Skeletal muscle satellite cell (primary cell): ENCODE data around the gene CDH23.

Experiments used
- H3K27me3 ChIP-seq: 2 replicates; pipeline ENCODE4 v1.7.0; 2013; ENCODE audit warnings: low read length; ENCODE audit not compliant: control insufficient read depth, insufficient read depth
- H3K36me3 ChIP-seq: 2 replicates; pipeline ENCODE4 v1.7.0; 2013; ENCODE audit warnings: mild to moderate bottlenecking, control low read depth, low read length; ENCODE audit not compliant: insufficient read depth
- H3K4me1 ChIP-seq: 2 replicates; pipeline ENCODE4 v1.7.0; 2013; ENCODE audit warnings: low read length; ENCODE audit not compliant: control insufficient read depth, insufficient read depth
- H3K4me2 ChIP-seq: 2 replicates; pipeline ENCODE4 v1.7.0; 2013; ENCODE audit warnings: mild to moderate bottlenecking, low read length
- H3K4me3 ChIP-seq: 2 replicates; pipeline ENCODE4 v1.7.0; 2013; ENCODE audit warnings: low read length
- H3K9ac ChIP-seq: 2 replicates; pipeline ENCODE4 v1.7.0; 2013; ENCODE audit warnings: mild to moderate bottlenecking, low read depth, low read length, moderate library complexity
- H3K9me3 ChIP-seq: replicated peaks from 2 replicates; pipeline ENCODE4 v1.7.0; 2013; ENCODE audit warnings: mild to moderate bottlenecking, control low read depth, low read length

Gene CDH23

GRCh38 chr10:71622154-71622526, 225.4 kb downstream of the CDH23 start:
- no peaks in the 10 kb centered on the region for H3K36me3 ChIP-seq
- no peak overlapping the region for H3K9ac ChIP-seq
- peaks cover 27% of the 10 kb centered on the region for H3K27me3 ChIP-seq

GRCh38 chr10:71622616-71623015, 225.9 kb downstream of the CDH23 start:
- H3K9me3 ChIP-seq = no peaks in the 10 kb centered on the region
- no peak overlapping the region for H3K9ac ChIP-seq
- peak overlapping the region; percentile 21 for H3K4me3 ChIP-seq
- peaks cover 24% of the 10 kb centered on the region for H3K4me1 ChIP-seq
- peak overlapping the region; percentile 44 for H3K4me2 ChIP-seq
- H3K36me3 ChIP-seq = no peaks in the 10 kb centered on the region
- H3K27me3 ChIP-seq = peaks cover 31% of the 10 kb centered on the region

More at GRCh38 chr10:71622154-71622526, 225.4 kb downstream of the CDH23 start:
- Histone ChIP-seq H3K9me3 (no peaks in the 10 kb centered on the region), H3K4me1 (peaks cover 24% of the 10 kb centered on the region), H3K4me3 (peak overlapping the region; percentile 21), H3K4me2 (peak overlapping the region; percentile 44)

DNA sequence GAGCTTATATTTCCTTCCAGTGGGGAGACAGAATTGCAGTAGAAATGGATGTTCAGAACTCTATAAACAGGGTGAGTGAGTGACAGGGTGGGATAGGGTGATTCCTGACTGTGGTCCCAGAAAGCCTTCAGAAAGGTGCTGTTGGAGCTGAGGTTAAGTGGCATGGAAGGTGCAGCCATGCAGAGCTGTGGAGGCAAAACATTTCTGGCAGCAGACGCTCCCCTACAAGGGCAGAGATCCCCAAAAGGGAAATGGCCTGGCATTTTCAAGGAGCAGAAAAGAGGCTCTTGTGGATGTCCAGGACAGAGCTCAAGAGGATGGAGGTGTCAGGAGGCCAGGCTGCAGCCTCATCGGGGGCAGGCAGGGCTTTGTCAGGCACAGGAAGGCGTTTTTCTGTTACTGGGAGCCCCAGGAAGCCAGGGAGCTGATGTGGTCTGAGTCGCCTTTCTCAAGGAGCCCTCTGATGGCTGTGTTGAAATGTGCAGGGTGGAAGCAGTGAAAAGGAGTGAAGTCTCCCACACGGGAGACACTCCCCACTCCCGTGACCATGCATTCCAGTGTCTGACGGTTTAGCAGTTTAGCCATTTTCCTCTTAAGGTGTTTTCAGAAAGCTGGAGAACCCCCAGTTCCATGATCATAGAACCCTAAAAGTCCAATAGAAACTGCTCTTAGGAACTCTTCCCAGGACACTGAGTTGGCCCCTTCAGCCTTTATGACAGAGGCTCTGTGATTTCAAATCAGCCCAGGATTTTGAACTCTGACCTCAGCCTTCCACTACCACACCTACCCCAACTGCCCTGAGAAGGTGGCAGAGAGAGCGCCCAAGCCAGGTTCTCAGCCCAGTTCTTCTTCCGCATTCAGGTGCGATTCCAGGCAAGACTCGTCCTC, 226.6 kb downstream of the CDH23 start:
- no peaks in the 10 kb centered on the region for H3K9me3 ChIP-seq
- no peak overlapping the region for H3K9ac ChIP-seq
- no peaks in the 10 kb centered on the region for H3K36me3 ChIP-seq
- no peak overlapping the region for H3K4me3 ChIP-seq
- H3K4me2 ChIP-seq = no peak overlapping the region
- H3K4me1 ChIP-seq = peaks cover 24% of the 10 kb centered on the region
- peaks cover 38% of the 10 kb centered on the region for H3K27me3 ChIP-seq

GRCh38 chr10:71623986-71624291, 227.2 kb downstream of the CDH23 start:
- Histone ChIP-seq H3K27me3 (peaks cover 42% of the 10 kb centered on the region), H3K4me3 (no peak overlapping the region), H3K4me2 (no peak overlapping the region), H3K36me3 (no peaks in the 10 kb centered on the region), H3K9ac (no peak overlapping the region), H3K4me1 (peaks cover 24% of the 10 kb centered on the region), H3K9me3 (no peaks in the 10 kb centered on the region)

DNA sequence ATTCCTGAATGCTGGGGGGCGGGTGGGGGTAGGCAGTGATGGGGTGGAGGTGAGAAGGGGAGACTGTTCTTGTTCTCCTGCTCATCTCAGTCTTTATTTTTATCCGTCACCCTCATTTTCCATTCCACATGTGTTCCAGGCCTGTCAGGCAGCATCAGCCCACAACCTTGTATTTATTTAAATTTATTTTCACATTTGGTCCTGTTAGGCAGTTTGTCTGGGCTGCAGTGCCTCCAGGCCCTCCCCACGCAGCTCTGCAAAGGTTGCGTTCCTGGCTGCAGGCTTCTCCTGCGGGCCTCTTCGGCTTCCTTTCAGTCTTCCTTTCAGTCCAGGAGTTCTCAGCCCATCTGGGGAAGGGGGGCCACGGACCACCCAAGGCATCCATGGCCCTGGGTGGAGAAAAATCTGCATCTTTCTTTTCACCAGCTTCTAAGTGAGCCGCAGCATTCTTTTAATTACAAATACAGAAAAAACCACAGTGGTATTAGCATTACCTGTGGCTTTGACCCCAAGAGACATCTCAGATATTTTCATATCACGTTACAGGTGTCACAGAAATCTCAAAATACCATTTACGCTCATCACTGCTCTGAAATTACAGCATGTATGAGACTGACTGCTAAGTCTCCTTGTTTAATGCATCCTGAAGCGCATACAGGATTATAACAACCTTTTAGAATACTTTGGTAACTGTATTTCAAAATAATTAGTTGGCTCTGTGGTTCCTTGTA, 228.9 kb downstream of the CDH23 start:
- no peaks in the 10 kb centered on the region for H3K36me3 ChIP-seq
- H3K4me1 ChIP-seq = peaks cover 24% of the 10 kb centered on the region
- peaks cover 54% of the 10 kb centered on the region for H3K27me3 ChIP-seq
- H3K4me2 ChIP-seq = no peak overlapping the region
- no peak overlapping the region for H3K9ac ChIP-seq
- H3K9me3 ChIP-seq = no peaks in the 10 kb centered on the region
- H3K4me3 ChIP-seq = no peak overlapping the region

DNA sequence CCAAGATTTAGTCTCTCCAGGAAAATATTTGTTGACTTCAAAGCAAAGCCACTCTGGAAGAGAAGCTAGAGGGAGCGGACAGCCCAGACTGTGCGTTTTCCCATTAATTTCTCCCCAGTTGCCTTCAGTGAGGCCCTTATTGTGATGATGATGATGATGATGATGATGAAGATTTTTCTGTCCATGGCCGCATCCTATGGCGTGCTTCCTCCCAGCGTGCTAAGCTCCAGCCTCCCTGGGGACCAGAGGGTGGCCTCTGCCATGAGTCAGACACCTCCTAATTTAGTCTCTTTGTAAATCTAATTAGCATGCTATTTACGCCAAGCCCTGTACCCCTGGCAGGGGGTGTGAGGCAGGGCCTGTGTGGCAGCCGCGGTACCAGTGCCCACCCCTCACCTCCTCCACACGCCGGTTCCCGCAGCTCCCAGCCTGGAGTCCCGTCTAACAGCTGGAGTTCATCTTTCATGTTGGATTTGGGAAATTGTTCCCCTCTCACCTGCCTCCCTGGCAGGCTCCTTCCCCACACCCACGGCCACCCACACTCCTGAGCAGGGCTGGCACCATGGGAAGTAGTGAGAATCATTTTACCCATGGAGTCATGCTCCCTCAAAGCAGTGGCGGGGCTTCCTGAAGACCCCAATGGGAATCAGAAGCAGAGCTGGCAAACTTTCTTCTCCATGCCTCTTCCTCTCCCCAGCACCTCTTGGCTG, 230.7 kb downstream of the CDH23 start:
- peaks cover 13% of the 10 kb centered on the region for H3K4me1 ChIP-seq
- no peak overlapping the region for H3K4me3 ChIP-seq
- H3K9me3 ChIP-seq = no peaks in the 10 kb centered on the region
- peaks cover 59% of the 10 kb centered on the region for H3K27me3 ChIP-seq
- no peaks in the 10 kb centered on the region for H3K36me3 ChIP-seq
- no peak overlapping the region for H3K4me2 ChIP-seq
- no peak overlapping the region for H3K9ac ChIP-seq

DNA sequence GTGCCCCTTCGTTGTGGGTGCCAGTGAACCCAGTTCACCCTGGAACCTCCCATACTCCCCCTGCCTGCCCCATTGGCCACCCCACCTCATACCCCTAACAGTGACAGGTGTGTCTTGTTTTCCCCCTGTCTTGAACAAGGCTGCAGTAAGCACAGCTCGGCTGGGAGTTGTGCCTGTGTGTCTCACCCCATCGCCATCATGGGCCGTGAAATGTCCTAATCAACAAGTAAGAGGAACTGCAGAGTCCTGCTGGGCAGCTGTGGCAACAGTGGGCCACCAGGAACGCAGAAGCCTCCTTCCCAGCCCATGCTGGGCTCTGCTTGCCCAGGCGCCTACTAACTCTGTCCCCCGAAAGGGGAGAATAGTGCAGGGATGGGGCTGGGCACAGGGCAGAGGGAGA, 231.2 kb downstream of the CDH23 start:
- Histone ChIP-seq H3K4me2 (no peak overlapping the region), H3K4me3 (no peak overlapping the region), H3K9me3 (no peaks in the 10 kb centered on the region), H3K27me3 (peaks cover 60% of the 10 kb centered on the region), H3K36me3 (no peaks in the 10 kb centered on the region), H3K9ac (no peak overlapping the region), H3K4me1 (peaks cover 7% of the 10 kb centered on the region)

- H3K27me3 ChIP-seq = peaks cover 70% of the 10 kb centered on the region
- no peak overlapping the region for H3K4me2 ChIP-seq
- H3K9me3 ChIP-seq = no peaks in the 10 kb centered on the region
- no peaks in the 10 kb centered on the region for H3K36me3 ChIP-seq
- H3K9ac ChIP-seq = no peak overlapping the region
- H3K4me1 ChIP-seq = no peaks in the 10 kb centered on the region
- H3K4me3 ChIP-seq = no peak overlapping the region
These were observed 232.4 kb downstream of the CDH23 start for GRCh38 chr10:71629131-71629530.

DNA sequence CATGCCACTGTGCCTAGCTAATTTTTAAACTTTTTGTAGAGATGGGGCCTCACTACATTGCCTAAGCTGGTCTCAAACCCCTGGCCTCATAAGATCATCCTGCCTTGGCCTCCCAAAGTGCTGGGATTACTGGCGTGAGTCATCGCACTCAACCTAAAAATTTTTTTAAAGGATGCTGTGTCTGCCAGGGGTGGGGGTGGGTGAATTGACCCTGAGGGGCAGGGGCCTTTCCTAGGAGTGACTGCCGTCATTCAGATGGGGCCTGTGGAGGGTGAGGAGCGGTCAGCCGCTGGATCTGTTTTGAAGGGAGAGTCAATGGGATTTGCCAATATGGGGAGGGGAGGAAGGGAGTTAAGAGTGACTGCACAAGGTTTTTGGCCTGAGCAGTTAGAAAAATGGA, 233.4 kb downstream of the CDH23 start:
- Histone ChIP-seq H3K36me3 (no peaks in the 10 kb centered on the region), H3K27me3 (peaks cover 80% of the 10 kb centered on the region), H3K9ac (no peak overlapping the region), H3K4me3 (no peak overlapping the region), H3K4me1 (no peaks in the 10 kb centered on the region), H3K4me2 (no peak overlapping the region), H3K9me3 (no peaks in the 10 kb centered on the region)

GRCh38 chr10:71631007-71631861, 234.5 kb downstream of the CDH23 start:
- Histone ChIP-seq H3K4me3 (no peak overlapping the region), H3K4me2 (no peak overlapping the region), H3K4me1 (no peaks in the 10 kb centered on the region), H3K27me3 (peaks cover 82% of the 10 kb centered on the region), H3K9ac (no peak overlapping the region), H3K9me3 (no peaks in the 10 kb centered on the region), H3K36me3 (no peaks in the 10 kb centered on the region)
